Activated naive CD4-positive, alpha-beta T cell (primary cell): ENCODE results near the gene PCP4.

Experiments used
- DNase-seq, 4 experiments: peaks; one replicate each; lab custom pipeline; 2025; lab: John Stamatoyannopoulos, UW

Gene PCP4

GRCh38 chr21:39867198-39867650 lies at the start of gene PCP4:
PCP4 (plus strand) TSS chr21:39867438; CDS start chr21:39867502, 64 bp downstream.
- DNase-seq = peak in 2 of 4 experiments; percentile 3

- no peak for DNase-seq
These were observed 48.7 kb upstream of the PCP4 start for GRCh38 chr21:39818557-39818956.

GRCh38 chr21:39822042-39822441 lies 45.2 kb upstream of the PCP4 start:
- no peak for DNase-seq

GRCh38 chr21:39825250-39825649 lies 42.0 kb upstream of the PCP4 start:
- DNase-seq = no peak

GRCh38 chr21:39834543-39834942 lies 32.7 kb upstream of the PCP4 start:
- DNase-seq = no peak

GRCh38 chr21:39837861-39838359 lies 29.3 kb upstream of the PCP4 start:
- DNase-seq = no peak

- DNase-seq = no peak
These were observed 26.7 kb upstream of the PCP4 start for GRCh38 chr21:39840373-39841097.

GRCh38 chr21:39842741-39843459 lies 24.3 kb upstream of the PCP4 start:
- DNase-seq = no peak

GRCh38 chr21:39843483-39843882 lies 23.8 kb upstream of the PCP4 start:
- DNase-seq = no peak

- DNase-seq = no peak
These were observed 23.3 kb upstream of the PCP4 start for GRCh38 chr21:39843916-39844315.

GRCh38 chr21:39845571-39846130 lies 21.6 kb upstream of the PCP4 start:
- no peak for DNase-seq

- no peak for DNase-seq
These were observed 19.4 kb upstream of the PCP4 start for GRCh38 chr21:39847877-39848276.

GRCh38 chr21:39849014-39849655 lies 18.1 kb upstream of the PCP4 start:
- DNase-seq = no peak

- no peak for DNase-seq
These were observed 16.9 kb upstream of the PCP4 start for GRCh38 chr21:39850333-39850732.

- no peak for DNase-seq
These were observed 16.1 kb upstream of the PCP4 start for GRCh38 chr21:39851002-39851618.

- no peak for DNase-seq
These were observed 15.1 kb upstream of the PCP4 start for GRCh38 chr21:39852021-39852721.

GRCh38 chr21:39852726-39853500 lies 14.3 kb upstream of the PCP4 start:
- DNase-seq = no peak

GRCh38 chr21:39854572-39854971 lies 12.7 kb upstream of the PCP4 start:
- no peak for DNase-seq

- DNase-seq = no peak
These were observed 11.6 kb upstream of the PCP4 start for GRCh38 chr21:39855595-39855994.

GRCh38 chr21:39860600-39860999 lies 6.6 kb upstream of the PCP4 start:
- DNase-seq = no peak

GRCh38 chr21:39863111-39863510 lies 4.1 kb upstream of the PCP4 start:
- no peak for DNase-seq
